GM23338 (cell line): ENCODE measurements around the gene DCLRE1C. TPM values are rescaled to one million over a fixed set of nuclear protein-coding genes. Genes with fewer than 3 reads are reported as not detected.

Source experiments
- ATAC-seq: fragments of 200-7000 bp; cut with Tn5 transposase; 3 replicates; pipeline ENCODE4 v1.9.1; 2020
- DNase-seq: peaks from one replicate; pipeline ENCODE4 v3.0.0-alpha.2; 2015; ENCODE audit warnings: low spot score
- H2AFZ ChIP-seq: fragments of 200-600 bp; sonication (generic); 2 replicates; pipeline ENCODE4 v1.8.0; 2016; ENCODE audit warnings: antibody characterized with exemption, mild to moderate bottlenecking, moderate library complexity
- H3F3A ChIP-seq: fragments of 200-600 bp; sonication (generic); replicated peaks from 2 replicates; pipeline ENCODE4 v1.8.0; 2017; ENCODE audit warnings: antibody characterized with exemption, mixed run types, low read depth
- H3K27ac ChIP-seq: fragments of 200-600 bp; sonication (generic); 2 replicates; pipeline ENCODE4 v1.6.1; 2016; ENCODE audit warnings: low read depth
- H3K27me3 ChIP-seq: fragments of 200-600 bp; sonication (generic); 2 replicates; pipeline ENCODE4 v1.8.0; 2016; ENCODE audit warnings: mild to moderate bottlenecking, mixed run types, moderate library complexity; ENCODE audit not compliant: insufficient read depth
- H3K36me3 ChIP-seq: fragments of 200-600 bp; sonication (generic); 2 replicates; pipeline ENCODE4 v1.8.0; 2016; ENCODE audit warnings: mild to moderate bottlenecking; ENCODE audit not compliant: insufficient read depth
- H3K4me1 ChIP-seq: fragments of 200-600 bp; sonication (generic); 2 replicates; pipeline ENCODE4 v1.8.0; 2016; ENCODE audit warnings: mild to moderate bottlenecking, moderate library complexity; ENCODE audit not compliant: insufficient read depth
- H3K4me2 ChIP-seq: fragments of 200-600 bp; sonication (generic); 2 replicates; pipeline ENCODE4 v1.7.1; 2017; ENCODE audit warnings: mixed run types
- H3K4me3 ChIP-seq: fragments of 200-600 bp; sonication (generic); 2 replicates; pipeline ENCODE4 v1.6.1; 2016; ENCODE audit warnings: mixed run types
- H3K79me2 ChIP-seq: fragments of 200-600 bp; sonication (generic); replicated peaks from 2 replicates; pipeline ENCODE4 v1.8.0; 2017; ENCODE audit warnings: mild to moderate bottlenecking; ENCODE audit not compliant: insufficient read depth
- H3K9me2 ChIP-seq: fragments of 200-600 bp; sonication (generic); 2 replicates; pipeline ENCODE4 v1.8.0; 2017; ENCODE audit not compliant: insufficient read depth
- H4K20me1 ChIP-seq: fragments of 200-600 bp; sonication (generic); replicated peaks from 2 replicates; pipeline ENCODE4 v1.8.0; 2017; ENCODE audit warnings: mild to moderate bottlenecking; ENCODE audit not compliant: insufficient read depth
- H3K27ac Mint-ChIP-seq: 2 replicates; pipeline ENCODE4 v1.8.0; 2020; ENCODE audit warnings: inconsistent platforms, mild to moderate bottlenecking, moderate library complexity, mixed read lengths
- H3K27me3 Mint-ChIP-seq: 3 replicates; pipeline ENCODE4 v1.8.0; 2022; ENCODE audit warnings: low read depth, mild to moderate bottlenecking, moderate library complexity, mixed read lengths, inconsistent platforms; ENCODE audit not compliant: insufficient read depth, poor library complexity
- H3K36me3 Mint-ChIP-seq: 3 replicates; pipeline ENCODE4 v1.8.0; 2021; ENCODE audit warnings: low read depth, mild to moderate bottlenecking, inconsistent platforms, moderate library complexity, mixed read lengths
- H3K4me1 Mint-ChIP-seq: 3 replicates; pipeline ENCODE4 v1.8.0; 2020; ENCODE audit warnings: mild to moderate bottlenecking, inconsistent platforms, mixed read lengths
- H3K4me3 Mint-ChIP-seq: 3 replicates; pipeline ENCODE4 v1.8.0; 2021; ENCODE audit warnings: moderate library complexity, mild to moderate bottlenecking, inconsistent platforms, mixed read lengths
- H3K9me3 Mint-ChIP-seq: 3 replicates; pipeline ENCODE4 v1.8.0; 2020; ENCODE audit warnings: moderate library complexity, mild to moderate bottlenecking, inconsistent platforms, mixed read lengths
- CREB1 ChIP-seq: fragments of 250-450 bp; sonication (Bioruptor Pico); IDR thresholded peaks from 2 replicates; pipeline ENCODE4 v1.5.0; 2020; ENCODE audit warnings: low read depth, mild to moderate bottlenecking, moderate library complexity
- CTCF ChIP-seq, 2 experiments: fragments of 200-600 bp in 1 of 2; sonication (generic) in 1 of 2; conservative IDR thresholded peaks; 2 replicates each; pipeline versions ENCODE4 v1.5.1 to v1.6.1; 2016 to 2017; ENCODE audit warnings: antibody characterized with exemption in 2 of 2, low read depth in 2 of 2, mild to moderate bottlenecking in 2 of 2, moderate library complexity in 1 of 2
- EZH2phosphoT487 ChIP-seq: fragments of 200-600 bp; sonication (generic); IDR thresholded peaks from one replicate; pipeline ENCODE4 v1.8.1; 2018; ENCODE audit warnings: antibody characterized with exemption; ENCODE audit not compliant: unreplicated experiment
- JUNB ChIP-seq: IDR thresholded peaks from one replicate; pipeline ENCODE4 v1.6.1; 2016; ENCODE audit warnings: antibody characterized with exemption; ENCODE audit not compliant: unreplicated experiment
- POLR2AphosphoS5 ChIP-seq: IDR thresholded peaks from 2 replicates; pipeline ENCODE4 v1.6.1; 2016; ENCODE audit warnings: antibody characterized with exemption, low read depth
- STAT1 ChIP-seq: IDR thresholded peaks from one replicate; pipeline ENCODE4 v1.6.1; 2016; ENCODE audit warnings: antibody characterized with exemption; ENCODE audit not compliant: unreplicated experiment
- ZNF114 ChIP-seq: fragments of 250-450 bp; sonication (Bioruptor Pico); IDR thresholded peaks from 2 replicates; pipeline ENCODE4 v1.5.0; 2020; ENCODE audit warnings: mild to moderate bottlenecking, moderate library complexity
- ZNF331 ChIP-seq: fragments of 250-450 bp; sonication (Bioruptor Pico); IDR thresholded peaks from 2 replicates; pipeline ENCODE4 v1.5.0; 2020; ENCODE audit warnings: low read depth, mild to moderate bottlenecking, moderate library complexity
- ZNF462 ChIP-seq: fragments of 250-450 bp; sonication (Bioruptor Pico); IDR thresholded peaks from 2 replicates; pipeline ENCODE4 v1.5.0; 2020; ENCODE audit warnings: mild to moderate bottlenecking, moderate library complexity
- polyA plus RNA-seq: library from polyadenylated mRNA; unstranded; fragments of >200 nt; fragmentation: Nextera tagmentation; extraction: Ambion mirVana; gene quantifications from 2 replicates; pipeline ENCODE4 v1.2.1, GENCODE V29; 2016
- total RNA-seq: library from RNA; depleted of rRNA; stranded (reverse); fragments of >200 nt; shearing (Covaris generic); gene quantifications from 2 replicates; pipeline ENCODE4 v1.2.3, GENCODE V29; 2014

DCLRE1C gene
- total and polyA plus RNA-seq, 2 experiments from 2014 or later: 3.9 to 30.2 TPM

GRCh38 chr10:14954934-14955333 is 1.0 kb upstream of the DCLRE1C start (continued):
- TF ChIP-seq ZNF462 (no peak), ZNF331 (no peak), STAT1 (no peak)

- Mint-ChIP-seq H3K27ac (peak overlapping the region; percentile 80; the same call in 1 of the 2 replicates), H3K36me3 (peaks cover 7% of the 10 kb centered on the region; the same call in 1 of the 3 replicates), H3K9me3 (no peaks in the 10 kb centered on the region; the same call in 1 of the 3 replicates), H3K4me1 (peaks cover 19% of the 10 kb centered on the region), H3K27me3 (peaks cover 35% of the 10 kb centered on the region), H3K4me3 (peak overlapping the region; percentile 90)
- ATAC-seq (peak; percentile 53), DNase-seq (peak; percentile 59)
- H2AFZ ChIP-seq: peak overlapping the region; percentile 85
- H3K4me3 ChIP-seq: peak overlapping the region; percentile 81
- peak overlapping the region; percentile 97 for H3K4me2 ChIP-seq
- H3K36me3 ChIP-seq: peaks cover 5% of the 10 kb centered on the region; the same call in 1 of the 2 replicates
- TF ChIP-seq CTCF (conservative IDR thresholded peaks at IDR 0.05; ENCODE audit: low read depth in 2 of 2) (no peak), ZNF331 (no peak), EZH2phosphoT487 (no peak), POLR2AphosphoS5 (no peak), ZNF114 (CRISPR knock-in tag) (no peak), JUNB (no peak), CREB1 (CRISPR knock-in tag) (no peak)
- H3F3A ChIP-seq: peaks cover 7% of the 10 kb centered on the region
- H3K4me1 ChIP-seq: peaks cover 8% of the 10 kb centered on the region
- no peaks in the 10 kb centered on the region for H3K9me2 ChIP-seq
- no peaks in the 10 kb centered on the region; the same call in 1 of the 2 replicates for H3K79me2 ChIP-seq
- no peak overlapping the region for H3K27ac ChIP-seq
- peaks cover 12% of the 10 kb centered on the region for H4K20me1 ChIP-seq
- peaks cover 33% of the 10 kb centered on the region for H3K27me3 ChIP-seq
Measured at GRCh38 chr10:14953424-14954000, 384 bp downstream of the DCLRE1C start.
